Endothelial cell of umbilical vein (primary cell): ENCODE measurements around the gene ASB1. TPM values are rescaled to one million over a fixed set of nuclear protein-coding genes. Genes with fewer than 3 reads are reported as not detected.

Source experiments
- BruUV-seq: library from RNA; stranded (reverse); fragments of 400-500 nt; replicated peaks from 2 replicates; lab custom pipeline; 2021; lab: Mats Ljungman, UMichigan
- CTCF ChIA-PET: fragments of 300-600, 350-600 bp; sonication (Branson Sonifier 250); formaldehyde crosslinking; loops from one replicate; lab custom pipeline; 2021; ENCODE audit warnings: antibody characterized with exemption, inconsistent platforms; lab: Charles Lee
- POLR2A ChIA-PET: fragments of 300-600, 350-600 bp; sonication (Branson Sonifier 250); formaldehyde crosslinking; loops from one replicate; lab custom pipeline; 2021; ENCODE audit warnings: antibody characterized with exemption, inconsistent platforms; lab: Charles Lee
- DNase-seq: peaks from one replicate; pipeline ENCODE4 v3.0.0-alpha.2; 2011; ENCODE audit warnings: low read depth, low spot score
- FAIRE-seq: peaks from 2 replicates; lab custom pipeline; 2011; peaks lifted over from hg19 to GRCh38; lab: Jason Lieb, UNC
- H2AFZ ChIP-seq: 2 replicates; pipeline ENCODE4 v1.6.0; 2012; ENCODE audit warnings: low read depth, low read length, control low read depth, inconsistent platforms
- H3K27ac ChIP-seq: 2 replicates; pipeline ENCODE4 v1.5.1; 2011; ENCODE audit warnings: low read depth, mild to moderate bottlenecking, control low read depth, low read length, moderate library complexity; ENCODE audit not compliant: insufficient read depth
- H3K27me3 ChIP-seq, 2 experiments: 2 replicates each; pipeline versions ENCODE4 v1.6.0 to v1.6.1; 2011; ENCODE audit warnings: low read length in 2 of 2, mixed read lengths in 1 of 2; ENCODE audit not compliant: control insufficient read depth in 2 of 2, insufficient read depth in 2 of 2
- H3K36me3 ChIP-seq, 2 experiments: 2 replicates in 1 of 2; 3 replicates in 1 of 2; pipeline ENCODE4 v1.5.1; 2011; ENCODE audit warnings: low read length in 2 of 2, mild to moderate bottlenecking in 1 of 2, moderate library complexity in 1 of 2; ENCODE audit not compliant: control insufficient read depth in 2 of 2, insufficient read depth in 2 of 2; ENCODE audit errors: extremely low read depth in 1 of 2
- H3K4me1 ChIP-seq: 3 replicates; pipeline ENCODE4 v1.5.1; 2011; ENCODE audit warnings: mild to moderate bottlenecking, low read length; ENCODE audit not compliant: control insufficient read depth, insufficient read depth; ENCODE audit errors: extremely low read depth
- H3K4me2 ChIP-seq: 2 replicates; pipeline ENCODE4 v1.6.1; 2011; ENCODE audit warnings: low read length, control low read depth, mixed read lengths; ENCODE audit not compliant: insufficient read depth
- H3K4me3 ChIP-seq, 3 experiments: fragments of 200-600 bp in 1 of 3; sonication (generic), shearing (Covaris generic) in 1 of 3; replicated peaks in 1 of 3; 2 replicates each; pipeline ENCODE4 v1.5.1; 2011 to 2016; ENCODE audit warnings: control low read depth in 3 of 3, low read length in 3 of 3, mild to moderate bottlenecking in 2 of 3, inconsistent platforms in 1 of 3, low read depth in 1 of 3, moderate library complexity in 1 of 3; ENCODE audit not compliant: insufficient read depth in 1 of 3
- H3K79me2 ChIP-seq: 2 replicates; pipeline ENCODE4 v1.6.0; 2012; ENCODE audit warnings: low read length, inconsistent platforms; ENCODE audit not compliant: control insufficient read depth, insufficient read depth
- H3K9ac ChIP-seq: replicated peaks from 2 replicates; pipeline ENCODE3; 2011; ENCODE audit warnings: low read length, control low read depth; ENCODE audit not compliant: insufficient read depth; ENCODE audit errors: extremely low read depth
- H3K9me1 ChIP-seq: replicated peaks from 3 replicates; pipeline ENCODE4 v1.6.0; 2011; ENCODE audit warnings: mild to moderate bottlenecking, low read length; ENCODE audit not compliant: control insufficient read depth, insufficient read depth; ENCODE audit errors: extremely low read depth
- H3K9me3 ChIP-seq: replicated peaks from 2 replicates; pipeline ENCODE4 v1.5.1; 2012; ENCODE audit warnings: low read length, inconsistent platforms; ENCODE audit not compliant: control insufficient read depth, insufficient read depth
- H4K20me1 ChIP-seq: replicated peaks from 2 replicates; pipeline ENCODE3; 2011; ENCODE audit warnings: mild to moderate bottlenecking, low read length; ENCODE audit not compliant: control insufficient read depth, insufficient read depth; ENCODE audit errors: extremely low read depth
- CTCF ChIP-seq, 2 donors: IDR thresholded peaks; 1 replicate in 1 of 2; 2 replicates in 1 of 2; pipeline ENCODE4 v1.5.1; 2011; ENCODE audit warnings: low read length in 2 of 2, mild to moderate bottlenecking in 2 of 2, moderate library complexity in 2 of 2, control low read depth in 1 of 2, inconsistent platforms in 1 of 2, low read depth in 1 of 2; ENCODE audit not compliant: insufficient read depth in 1 of 2; ENCODE audit errors: extremely low read depth in 1 of 2
- EZH2 ChIP-seq: IDR thresholded peaks from 2 replicates; pipeline ENCODE4 v1.6.1; 2012; ENCODE audit warnings: borderline replicate concordance, low read depth, mild to moderate bottlenecking, moderate library complexity, low read length, inconsistent platforms; ENCODE audit not compliant: severe bottlenecking
- FOS ChIP-seq: IDR thresholded peaks from 2 replicates; pipeline ENCODE4 v1.6.1; 2011; ENCODE audit warnings: mild to moderate bottlenecking, low read length, moderate library complexity, borderline replicate concordance; ENCODE audit not compliant: insufficient read depth
- GATA2 ChIP-seq: IDR thresholded peaks from 2 replicates; pipeline ENCODE4 v1.7.0; 2011; ENCODE audit warnings: low read depth, mild to moderate bottlenecking, moderate library complexity, mixed read lengths, low read length; ENCODE audit not compliant: insufficient read length, insufficient read depth
- JUN ChIP-seq: IDR thresholded peaks from 2 replicates; pipeline ENCODE4 v1.6.1; 2011; ENCODE audit warnings: borderline replicate concordance, low read depth; ENCODE audit not compliant: insufficient read length, insufficient read depth
- MAX ChIP-seq: IDR thresholded peaks from 2 replicates; pipeline ENCODE4 v1.6.1; 2011; ENCODE audit not compliant: insufficient read depth, insufficient read length
- MYC ChIP-seq: IDR thresholded peaks from one replicate; pipeline ENCODE4 v1.6.1; 2011; ENCODE audit warnings: mild to moderate bottlenecking, low read depth, low read length
- POLR2A ChIP-seq: IDR thresholded peaks from 2 replicates; pipeline ENCODE4 v1.6.1; 2012; ENCODE audit warnings: low read depth, mild to moderate bottlenecking, control low read depth, low read length
- POLR2AphosphoS5 ChIP-seq: IDR thresholded peaks from 2 replicates; pipeline ENCODE4 v1.6.1; 2012; ENCODE audit warnings: low read depth, mild to moderate bottlenecking, control low read depth, low read length, moderate library complexity; ENCODE audit not compliant: insufficient read depth
- dilution Hi-C: fragments of 300-500 bp; cut with MboI; formaldehyde crosslinking; loops from one replicate; pipeline ENCODE4 v1.15.0; 2019; ENCODE audit warnings: low sequenced_read_pairs; ENCODE audit not compliant: extremely low pct_ligation_motif_present
- intact Hi-C: fragments of 100-400 bp; cut with micrococcal nuclease; formaldehyde crosslinking; loops from one replicate; pipeline ENCODE4 v1.10.0; 2022
- polyA plus RNA-seq, 4 experiments: library from polyadenylated mRNA; depleted of rRNA in 3 of 4; stranded (reverse) in 3 of 4; unstranded in 1 of 4; fragments of >200 nt; gene quantifications; 2 replicates each; pipeline versions ENCODE4 v1.2.1 to v1.2.3, GENCODE V29; 2011 to 2012; ENCODE audit warnings: missing spikeins in 1 of 4
- total RNA-seq: library from RNA; stranded (reverse); gene quantifications from 2 replicates; pipeline ENCODE4 v1.2.3, GENCODE V29; 2021

ASB1 gene
- total and polyA plus RNA-seq, 2 donors (not counting 3 experiments of a cell fraction or from before 2014, with no cell fraction given): 12.3 to 16.2 TPM

- H3K9me3 ChIP-seq: no peaks in the 10 kb centered on the region
- CTCF ChIA-PET: no interaction called here
- H3K4me3 ChIP-seq: no peak overlapping the region
- no peak overlapping the region for H3K27ac ChIP-seq
- no TSS peak for BruUV-seq
- no peak overlapping the region for H3K4me2 ChIP-seq
- DNase-seq: no peak
- H2AFZ ChIP-seq: no peak overlapping the region
- intact Hi-C loops: loop anchor here (10.0 kb wide), 1 partner anchor 170 kb away; no protein-coding TSS in a partner anchor
- no peak for FAIRE-seq
- H3K4me1 ChIP-seq: peaks cover 21% of the 10 kb centered on the region
- TF ChIP-seq CTCF (IDR thresholded peaks at IDR 0.05; ENCODE audit: extremely low read depth in 1 of 2, insufficient read depth in 1 of 2, low read depth in 1 of 2, low read length in 2 of 2) (no peak), FOS (no peak), EZH2 (no peak), POLR2AphosphoS5 (no peak), MAX (no peak), POLR2A (no peak), JUN (no peak), GATA2 (no peak), MYC (no peak)
- dilution Hi-C loops: no loop called here
- H3K36me3 ChIP-seq: no peaks in the 10 kb centered on the region
- H3K27me3 ChIP-seq: no peaks in the 10 kb centered on the region
- POLR2A ChIA-PET: interaction anchor here (0.6 kb wide), 1 partner anchor 222 kb away, joined by 4 read pairs; no protein-coding TSS in a partner anchor
- H3K9ac ChIP-seq: no peak overlapping the region
- peaks cover 22% of the 10 kb centered on the region for H3K79me2 ChIP-seq
- H3K9me1 ChIP-seq: no peaks in the 10 kb centered on the region
- no peaks in the 10 kb centered on the region for H4K20me1 ChIP-seq
These were observed 2.4 kb upstream of the ASB1 start for GRCh38 chr2:238424313-238424700.
